Cardiac fibroblast (primary cell): ENCODE measurements around the gene ST6GALNAC6.

Experiments
- DNase-seq, 2 donors: peaks; one replicate each; pipeline versions ENCODE4 v3.0.0 to v3.0.0-alpha.2; 2010; ENCODE audit warnings: low read depth in 2 of 2
- H3K4me3 ChIP-seq, 2 donors: replicated peaks in 1 of 2; 1 replicate in 1 of 2; 2 replicates in 1 of 2; pipeline ENCODE4 v1.5.1; 2011; ENCODE audit warnings: low read depth in 2 of 2, low read length in 2 of 2, mild to moderate bottlenecking in 2 of 2, moderate library complexity in 1 of 2
- CTCF ChIP-seq: IDR thresholded peaks from one replicate; pipeline ENCODE4 v1.5.1; 2011; ENCODE audit warnings: low read depth, mild to moderate bottlenecking, low read length, inconsistent platforms

ST6GALNAC6 gene

GRCh38 chr9:127943731-127944144, 44.3 kb upstream of the ST6GALNAC6 start:
- no peak overlapping the region for H3K4me3 ChIP-seq
- peak; percentile 97 for TF ChIP-seq CTCF
- peak; percentile 81 to 82 for DNase-seq

- no peak overlapping the region for H3K4me3 ChIP-seq
Observed at GRCh38 chr9:127943011-127943662, 43.7 kb upstream of the ST6GALNAC6 start.

GRCh38 chr9:127942216-127943010, 43.0 kb upstream of the ST6GALNAC6 start:
- peak; percentile 70 to 84 for DNase-seq
- H3K4me3 ChIP-seq, result no peak overlapping the region
- TF ChIP-seq CTCF, result peak; percentile 84

More at GRCh38 chr9:127943011-127943662, 43.7 kb upstream of the ST6GALNAC6 start:
- no peak for TF ChIP-seq CTCF
- DNase-seq, result no peak

- DNase-seq, result no peak
- no peak for TF ChIP-seq CTCF
- H3K4me3 ChIP-seq, result no peak overlapping the region
Observed at GRCh38 chr9:127941961-127942215, 42.5 kb upstream of the ST6GALNAC6 start.

- DNase-seq, result no peak
- no peak for TF ChIP-seq CTCF
- no peak overlapping the region for H3K4me3 ChIP-seq
Observed at GRCh38 chr9:127941062-127941960, 41.9 kb upstream of the ST6GALNAC6 start.

GRCh38 chr9:127940593-127940992, 41.2 kb upstream of the ST6GALNAC6 start:
- no peak for TF ChIP-seq CTCF
- no peak for DNase-seq
- no peak overlapping the region for H3K4me3 ChIP-seq
